H1 (cell line): ENCODE data around the gene AQP12A. TPM values are rescaled to one million over a fixed set of nuclear protein-coding genes. Genes with fewer than 3 reads are reported as not detected.

Experiments
- CTCF ChIA-PET: fragments of 300-600 bp; sonication (Branson Sonifier 250); formaldehyde crosslinking; loops from one replicate; lab custom pipeline; 2021; ENCODE audit not compliant: partially characterized antibody; lab: Charles Lee
- POLR2A ChIA-PET: fragments of 300-600 bp; sonication (Branson Sonifier 250); formaldehyde crosslinking; loops from one replicate; lab custom pipeline; 2021; ENCODE audit warnings: inconsistent platforms; ENCODE audit not compliant: partially characterized antibody; lab: Charles Lee
- DNase-seq, 2 experiments: peaks; one replicate each; pipeline versions ENCODE4 v3.0.0 to v3.0.0-alpha.2; 2010 to 2022; ENCODE audit warnings: low spot score in 2 of 2, low read depth in 1 of 2, mixed read lengths in 1 of 2
- FAIRE-seq: peaks from 2 replicates; lab custom pipeline; 2011; peaks lifted over from hg19 to GRCh38; lab: Jason Lieb, UNC
- H2AFZ ChIP-seq: 2 replicates; pipeline ENCODE4 v1.8.1; 2012; ENCODE audit warnings: low read length, inconsistent platforms
- H2AK5ac ChIP-seq: 2 replicates; pipeline ENCODE4 v1.6.1; 2013; ENCODE audit warnings: low read depth, low read length
- H2BK120ac ChIP-seq: replicated peaks from 2 replicates; pipeline ENCODE3; 2013; ENCODE audit warnings: low read depth, low read length, inconsistent platforms
- H2BK12ac ChIP-seq: 2 replicates; pipeline ENCODE4 v1.6.1; 2013; ENCODE audit warnings: low read depth, low read length
- H2BK15ac ChIP-seq: 2 replicates; pipeline ENCODE4 v1.6.1; 2013; ENCODE audit warnings: low read length
- H2BK20ac ChIP-seq: 2 replicates; pipeline ENCODE4 v1.6.1; 2013; ENCODE audit warnings: low read length
- H2BK5ac ChIP-seq: 2 replicates; pipeline ENCODE4 v1.6.1; 2013; ENCODE audit warnings: low read depth, low read length
- H3K14ac ChIP-seq: 2 replicates; pipeline ENCODE4 v1.6.1; 2013; ENCODE audit warnings: inconsistent platforms; ENCODE audit not compliant: insufficient read length
- H3K18ac ChIP-seq: 2 replicates; pipeline ENCODE4 v1.6.1; 2013; ENCODE audit warnings: low read length; ENCODE audit errors: extremely low read depth
- H3K23ac ChIP-seq: 2 replicates; pipeline ENCODE4 v1.6.1; 2013; ENCODE audit warnings: inconsistent platforms; ENCODE audit not compliant: insufficient read length
- H3K23me2 ChIP-seq: 2 replicates; pipeline ENCODE4 v1.6.1; 2013; ENCODE audit warnings: low read depth, low read length
- H3K27ac ChIP-seq: 2 replicates; pipeline ENCODE4 v1.6.1; 2011; ENCODE audit warnings: low read depth, low read length, inconsistent platforms
- H3K27me3 ChIP-seq, 4 experiments: replicated peaks in 1 of 4; 1 replicate in 1 of 4; 2 replicates in 3 of 4; pipeline versions ENCODE4 v1.6.1 to v1.8.1; 2011 to 2013; ENCODE audit warnings: low read length in 3 of 4, mild to moderate bottlenecking in 3 of 4, inconsistent platforms in 2 of 4, mixed read lengths in 2 of 4, moderate library complexity in 1 of 4; ENCODE audit not compliant: control insufficient read depth in 3 of 4, insufficient read depth in 3 of 4; ENCODE audit errors: extremely low read depth in 1 of 4
- H3K36me3 ChIP-seq, 4 experiments: 2 replicates each; pipeline versions ENCODE4 v1.6.1 to v1.8.1; 2011 to 2013; ENCODE audit warnings: mild to moderate bottlenecking in 4 of 4, low read length in 3 of 4, moderate library complexity in 2 of 4, control low read depth in 1 of 4, inconsistent platforms in 1 of 4; ENCODE audit not compliant: insufficient read depth in 4 of 4, control insufficient read depth in 2 of 4
- H3K4ac ChIP-seq: replicated peaks from 2 replicates; pipeline ENCODE3; 2013; ENCODE audit warnings: low read length, low read depth, mixed read lengths, inconsistent platforms; ENCODE audit not compliant: insufficient read length
- H3K4me1 ChIP-seq, 4 experiments: replicated peaks in 1 of 4; 1 replicate in 1 of 4; 2 replicates in 3 of 4; pipeline versions ENCODE4 v1.6.1 to v1.8.1; 2011 to 2013; ENCODE audit warnings: low read length in 3 of 4, inconsistent platforms in 2 of 4, mixed read lengths in 1 of 4; ENCODE audit not compliant: insufficient read depth in 4 of 4, control insufficient read depth in 3 of 4
- H3K4me2 ChIP-seq, 2 experiments: 2 replicates each; pipeline versions ENCODE4 v1.6.1 to v1.8.1; 2011 to 2013; ENCODE audit warnings: low read depth in 2 of 2, low read length in 2 of 2, control low read depth in 1 of 2, inconsistent platforms in 1 of 2, mild to moderate bottlenecking in 1 of 2; ENCODE audit not compliant: insufficient read depth in 1 of 2
- H3K4me3 ChIP-seq, 4 experiments: fragments of 200-600, 300-600 bp in 1 of 4; sonication (generic), shearing (Covaris generic), sonication (Bioruptor Twin) in 1 of 4; 2 replicates each; pipeline versions ENCODE4 v1.5.1 to v1.8.1; 2011 to 2016; ENCODE audit warnings: low read length in 4 of 4, low read depth in 3 of 4, control low read depth in 2 of 4, inconsistent platforms in 2 of 4, mild to moderate bottlenecking in 2 of 4, mixed read lengths in 1 of 4, moderate library complexity in 1 of 4; ENCODE audit not compliant: insufficient read depth in 2 of 4; ENCODE audit errors: extremely low read depth in 1 of 4
- H3K56ac ChIP-seq: replicated peaks from 2 replicates; pipeline ENCODE3; 2013; ENCODE audit warnings: low read depth, mild to moderate bottlenecking, mixed read lengths, low read length, inconsistent platforms; ENCODE audit not compliant: insufficient read length
- H3K79me1 ChIP-seq: 2 replicates; pipeline ENCODE4 v1.6.1; 2013; ENCODE audit warnings: low read depth, low read length, control low read depth
- H3K79me2 ChIP-seq, 2 experiments: 2 replicates each; pipeline versions ENCODE4 v1.6.1 to v1.8.1; 2012 to 2013; ENCODE audit warnings: low read length in 2 of 2, mild to moderate bottlenecking in 2 of 2, inconsistent platforms in 1 of 2; ENCODE audit not compliant: insufficient read depth in 2 of 2, control insufficient read depth in 1 of 2
- H3K9ac ChIP-seq, 4 experiments: replicated peaks in 1 of 4; 1 replicate in 1 of 4; 2 replicates in 3 of 4; pipeline versions ENCODE4 v1.6.1 to v1.8.1; 2011 to 2013; ENCODE audit warnings: low read depth in 3 of 4, low read length in 3 of 4, control low read depth in 2 of 4, mild to moderate bottlenecking in 2 of 4, moderate library complexity in 2 of 4, inconsistent platforms in 1 of 4; ENCODE audit errors: extremely low read depth in 1 of 4
- H3K9me3 ChIP-seq, 2 experiments: 2 replicates each; pipeline versions ENCODE4 v1.6.1 to v1.8.1; 2012 to 2013; ENCODE audit warnings: mild to moderate bottlenecking in 2 of 2, moderate library complexity in 2 of 2, control low read depth in 1 of 2, inconsistent platforms in 1 of 2, low read depth in 1 of 2, low read length in 1 of 2, mixed read lengths in 1 of 2; ENCODE audit not compliant: insufficient read depth in 2 of 2
- H4K20me1 ChIP-seq, 2 experiments: replicated peaks in 1 of 2; 2 replicates each; pipeline versions ENCODE3 to v1.8.1; 2011 to 2013; ENCODE audit warnings: inconsistent platforms in 2 of 2, low read length in 2 of 2, mild to moderate bottlenecking in 1 of 2; ENCODE audit not compliant: insufficient read depth in 2 of 2, control insufficient read depth in 1 of 2
- H4K5ac ChIP-seq: 2 replicates; pipeline ENCODE4 v1.6.1; 2013; ENCODE audit warnings: low read length, low read depth, mixed read lengths, inconsistent platforms; ENCODE audit not compliant: insufficient read length
- H4K8ac ChIP-seq: 2 replicates; pipeline ENCODE4 v1.8.0; 2013; ENCODE audit warnings: mild to moderate bottlenecking, moderate library complexity, low read length, inconsistent platforms; ENCODE audit not compliant: insufficient read depth; ENCODE audit errors: extremely low read depth
- H4K91ac ChIP-seq: replicated peaks from 2 replicates; pipeline ENCODE3; 2013; ENCODE audit warnings: low read length, mixed read lengths, inconsistent platforms; ENCODE audit not compliant: insufficient read length
- E2F6 ChIP-seq: IDR thresholded peaks from 2 replicates; pipeline ENCODE4 v1.6.1; 2012; ENCODE audit warnings: inconsistent platforms
- POLR2AphosphoS5 ChIP-seq: IDR thresholded peaks from 2 replicates; pipeline ENCODE4 v1.6.1; 2011; ENCODE audit warnings: low read depth, low read length
- WGBS, 2 experiments: shearing (Covaris generic) in 1 of 2; methylation state at CpG; one replicate each; pipeline versions ENCODE4 v1.1.6 to v1.1.7; 2013 to 2015; ENCODE audit warnings: low lambda C conversion rate in 2 of 2, mixed read lengths in 2 of 2, inconsistent platforms in 1 of 2, low coverage in 1 of 2, missing lambda C conversion rate in 1 of 2; ENCODE audit not compliant: insufficient replicate concordance in 2 of 2, insufficient coverage in 1 of 2, insufficient read length in 1 of 2; ENCODE audit errors: extremely low coverage in 1 of 2, missing lambda C conversion rate in 1 of 2; 5-methylcytosine and 5-hydroxymethylcytosine counted together
- polyA plus RNA-seq, 7 experiments: library from polyadenylated mRNA; depleted of rRNA in 3 of 7; stranded (reverse) in 5 of 7; unstranded in 2 of 7; fragments of >200 nt in 5 of 7; fragments of 200-250 nt in 2 of 7; gene quantifications; 1 replicate in 5 of 7; 2 replicates in 1 of 7; 4 replicates in 1 of 7; pipeline versions ENCODE4 v1.2.1 to v1.2.3, GENCODE V29; 2011 to 2013; ENCODE audit warnings: missing spikeins in 2 of 7, mixed read lengths in 2 of 7
- total RNA-seq: library from RNA; stranded (reverse); fragmentation: NEBNext Ultra II Directional; extraction: Animal tissue kit (Norgen Biotek cat#: 25700); gene quantifications from 2 replicates; pipeline ENCODE4 v1.2.1, GENCODE V29; 2021

AQP12A gene
- total and polyA plus RNA-seq, 2 of the 8 experiments (the other 6 are each of a cell fraction or from before 2014, with no cell fraction given): not detected

- Histone ChIP-seq H3K56ac (no peak overlapping the region), H4K8ac (no peak overlapping the region; the same call in 1 of the 2 replicates), H3K36me3 (peaks cover 31 to 85% (median 70%) of the 10 kb centered on the region in 4 experiments; a peak in 7 of 8 replicates), H3K9ac (no peak overlapping the region), H3K4me3 (no peak overlapping the region), H2BK12ac (no peak overlapping the region), H2AFZ (no peak overlapping the region), H3K18ac (no peak overlapping the region), H4K5ac (no peak overlapping the region), H2BK5ac (no peak overlapping the region), H2BK120ac (no peak overlapping the region), H2BK15ac (no peak overlapping the region), H3K79me2 (no peaks in the 10 kb centered on the region; a peak in 1 of 4 replicates), H3K4me1 (no peaks in the 10 kb centered on the region), H3K9me3 (no peaks in the 10 kb centered on the region), H3K14ac (no peak overlapping the region), H3K27me3 (no peaks in the 10 kb centered on the region), H3K4me2 (no peak overlapping the region), H2AK5ac (no peak overlapping the region), H4K20me1 (peaks cover 13% of the 10 kb centered on the region in 2 experiments), H3K23ac (no peak overlapping the region), H3K79me1 (no peaks in the 10 kb centered on the region; the same call in none of the 2 replicates), H3K27ac (no peak overlapping the region), H3K4ac (no peak overlapping the region), H4K91ac (no peak overlapping the region), H3K23me2 (no peaks in the 10 kb centered on the region), H2BK20ac (no peak overlapping the region)
- WGBS, 2 experiments: 93% methylated on average over 13 of the region's 15 CpGs; no CpG with 5 or more reads in 1 of the 2 experiments
- DNase-seq: no peak
- ChIA-PET CTCF (no interaction called here), POLR2A (interaction anchor here (0.9 to 3.4 kb wide), 6 partner anchors 9 to 30 kb away, joined by 3 to 21 read pairs (median 5); no protein-coding TSS in a partner anchor)
- FAIRE-seq: no peak
- no peak for TF ChIP-seq E2F6
- 0 out of 2 replicates have a peak, but pooled peaks have one; percentile 14 for TF ChIP-seq POLR2AphosphoS5
Observed at GRCh38 chr2:240745456-240745855, 53.8 kb downstream of the AQP12A start.
